NCI-H526 (cell line): Measurements from ENCODE around the gene USP30.

Experiments
- DNase-seq, 2 experiments: peaks; one replicate each; lab custom pipeline; 2025; lab: John Stamatoyannopoulos, UW

USP30 gene

DNA sequence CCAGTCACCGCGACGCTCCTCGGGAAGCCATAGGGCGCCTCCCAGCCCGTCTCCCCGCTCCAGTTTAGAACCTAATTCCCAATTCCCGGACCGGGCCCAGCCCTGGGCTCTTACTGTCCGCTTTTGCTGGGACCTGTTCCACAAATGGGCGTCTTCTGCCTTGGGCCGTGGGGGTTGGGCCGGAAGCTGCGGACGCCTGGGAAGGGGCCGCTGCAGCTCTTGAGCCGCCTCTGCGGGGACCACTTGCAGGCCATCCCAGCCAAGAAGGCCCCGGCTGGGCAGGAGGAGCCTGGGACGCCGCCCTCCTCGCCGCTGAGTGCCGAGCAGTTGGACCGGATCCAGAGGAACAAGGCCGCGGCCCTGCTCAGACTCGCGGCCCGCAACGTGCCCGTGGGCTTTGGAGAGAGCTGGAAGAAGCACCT lies 45.8 kb downstream of the USP30 start:
- peak; percentile 43 to 69 for DNase-seq

DNA sequence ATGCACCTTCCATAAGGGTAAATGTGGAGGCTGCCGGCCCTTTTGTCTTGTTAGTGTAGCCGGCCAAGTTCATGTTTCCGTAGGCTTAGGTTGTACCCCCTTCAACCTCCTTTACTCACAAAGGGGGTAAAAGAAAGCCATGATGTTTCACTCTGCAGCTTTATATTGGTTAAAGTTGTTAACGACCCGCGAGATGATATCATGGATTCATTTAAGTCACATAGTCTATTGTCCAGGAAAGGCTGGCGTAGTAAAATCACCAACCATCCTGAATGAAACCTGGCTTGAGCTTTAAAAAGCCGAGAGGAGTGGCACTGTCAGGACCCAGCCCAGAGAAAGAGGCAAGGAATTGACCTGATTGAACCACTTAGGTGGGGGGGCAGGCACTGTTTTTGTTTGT lies 46.3 kb downstream of the USP30 start:
- DNase-seq, result no peak

DNA sequence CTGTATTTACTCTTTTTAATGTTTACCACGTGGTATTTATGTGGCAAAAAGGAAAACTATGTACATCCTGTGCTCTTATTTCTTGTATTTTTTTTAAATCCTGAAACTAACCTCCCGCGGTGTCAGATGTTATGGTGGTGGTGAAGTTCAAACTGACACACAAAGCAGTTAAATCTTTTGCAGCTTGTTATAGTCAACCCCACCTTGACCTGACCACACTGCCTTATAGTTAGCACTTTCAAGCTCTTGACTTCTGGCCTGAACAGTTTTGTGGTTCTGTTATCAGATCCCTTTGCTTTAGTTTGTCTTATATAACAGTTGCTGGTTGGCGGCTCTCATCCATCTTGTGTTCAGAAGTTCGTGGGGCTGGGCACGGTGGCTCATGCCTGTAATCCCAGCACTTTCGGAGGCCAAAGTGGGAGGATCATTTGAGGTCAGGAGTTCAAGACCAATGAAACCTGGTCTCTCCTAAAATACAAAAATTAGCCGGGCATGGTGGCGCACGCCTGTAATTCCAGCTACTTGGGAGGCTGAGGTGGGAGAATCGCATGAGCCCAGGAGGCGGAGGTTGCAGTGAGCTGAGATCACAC lies 47.1 kb downstream of the USP30 start:
- DNase-seq, result no peak

DNA sequence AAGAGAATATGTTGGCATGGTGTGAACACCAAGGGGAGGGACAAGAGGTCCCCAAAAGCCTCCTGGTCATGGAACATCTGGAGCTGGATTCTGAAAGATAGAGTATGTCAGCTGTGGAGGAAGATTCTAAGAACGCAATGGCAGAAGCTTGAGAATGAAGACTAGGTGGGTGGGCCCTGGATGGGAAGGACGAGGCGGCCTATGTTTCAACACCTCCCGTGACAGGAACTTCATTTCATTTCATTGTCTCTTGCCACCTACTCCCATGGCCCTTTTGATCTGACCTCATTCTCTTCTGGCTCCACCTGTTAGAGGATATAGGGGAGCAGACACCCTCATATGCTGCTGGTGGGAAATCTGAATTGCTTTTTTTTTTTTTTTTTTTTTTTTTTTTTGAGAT lies 48.4 kb downstream of the USP30 start:
- no peak for DNase-seq

DNA sequence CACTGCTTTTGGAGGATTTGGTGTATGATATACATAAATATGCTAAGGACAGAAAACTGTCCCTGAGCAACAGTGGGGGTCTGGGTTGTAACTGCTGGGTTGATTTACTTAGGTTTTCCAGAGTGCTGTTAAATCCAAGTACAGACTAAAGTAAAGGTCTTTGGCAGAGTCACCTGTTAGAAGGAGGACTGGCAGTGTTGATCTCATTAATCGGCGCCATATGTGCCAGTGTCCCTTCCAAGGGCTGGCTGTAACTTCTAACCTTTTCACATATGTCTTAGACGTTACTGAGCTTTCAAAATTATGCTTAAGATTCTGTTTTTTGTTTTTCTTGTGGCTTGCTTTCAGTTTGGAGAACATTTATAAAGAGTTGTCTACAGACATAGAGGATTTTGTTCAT lies 50.1 kb downstream of the USP30 start:
- no peak for DNase-seq

DNA sequence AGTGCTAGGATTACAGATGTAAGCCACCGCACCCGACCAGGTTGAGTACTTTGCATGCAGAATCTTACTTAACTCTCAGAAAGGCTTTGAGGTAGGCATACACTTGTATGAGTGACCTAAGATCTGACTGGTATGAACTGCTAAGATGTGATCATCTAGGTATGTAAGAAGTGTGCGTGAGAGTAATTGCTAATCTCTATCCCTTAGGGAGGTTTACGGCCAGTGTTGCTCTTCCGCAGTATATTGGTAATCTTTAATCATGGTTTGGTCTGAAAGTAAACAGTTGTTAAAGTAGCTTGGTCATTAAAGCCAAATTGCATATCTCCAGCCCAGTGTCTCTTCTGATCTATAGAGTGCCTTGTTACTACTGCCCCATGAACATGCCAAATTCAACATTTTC lies 52.8 kb downstream of the USP30 start:
- no peak for DNase-seq

DNA sequence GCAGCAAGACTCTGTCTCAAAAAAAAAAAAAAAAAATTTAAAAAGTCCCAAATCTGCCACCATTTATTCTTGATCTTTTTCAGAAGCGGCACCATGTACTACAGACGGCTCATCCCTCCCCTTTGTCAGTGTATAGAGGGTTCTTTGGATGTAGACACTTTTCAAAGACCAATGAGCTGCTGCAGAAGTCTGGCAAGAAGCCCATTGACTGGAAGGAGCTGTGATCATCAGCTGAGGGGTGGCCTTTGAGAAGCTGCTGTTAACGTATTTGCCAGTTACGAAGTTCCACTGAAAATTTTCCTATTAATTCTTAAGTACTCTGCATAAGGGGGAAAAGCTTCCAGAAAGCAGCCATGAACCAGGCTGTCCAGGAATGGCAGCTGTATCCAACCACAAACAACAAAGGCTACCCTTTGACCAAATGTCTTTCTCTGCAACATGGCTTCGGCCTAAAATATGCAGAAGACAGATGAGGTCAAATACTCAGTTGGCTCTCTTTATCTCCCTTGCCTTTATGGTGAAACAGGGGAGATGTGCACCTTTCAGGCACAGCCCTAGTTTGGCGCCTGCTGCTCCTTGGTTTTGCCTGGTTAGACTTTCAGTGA lies 57.5 kb downstream of the USP30 start:
- no peak for DNase-seq

DNA sequence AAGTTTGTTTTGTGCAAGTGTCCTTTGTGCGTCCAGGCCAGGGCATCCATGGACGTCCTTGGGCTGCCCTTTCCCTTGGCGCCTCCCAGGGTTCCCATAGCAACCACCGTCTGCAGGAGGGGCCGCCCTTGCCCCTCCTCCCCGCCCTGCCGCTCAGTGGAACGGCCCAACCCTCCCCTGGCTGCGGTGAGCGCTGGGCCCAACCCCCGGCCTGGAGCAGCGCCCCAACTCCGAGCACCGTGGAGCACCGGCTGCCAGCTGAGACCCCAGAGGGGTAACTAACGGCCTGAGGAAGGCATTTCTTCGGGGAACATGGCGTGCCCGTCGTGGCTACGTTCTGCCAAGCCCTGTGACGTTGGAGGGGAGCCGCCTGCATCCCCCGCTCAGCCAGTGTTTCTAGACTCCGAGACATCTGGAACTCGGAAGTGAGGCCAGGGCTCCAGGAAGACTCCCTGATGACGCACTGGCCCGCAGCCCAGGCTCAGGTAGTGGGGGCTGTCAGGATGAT lies 58.7 kb downstream of the USP30 start:
- DNase-seq, result peak in 1 of 2 experiments; percentile 58

DNA sequence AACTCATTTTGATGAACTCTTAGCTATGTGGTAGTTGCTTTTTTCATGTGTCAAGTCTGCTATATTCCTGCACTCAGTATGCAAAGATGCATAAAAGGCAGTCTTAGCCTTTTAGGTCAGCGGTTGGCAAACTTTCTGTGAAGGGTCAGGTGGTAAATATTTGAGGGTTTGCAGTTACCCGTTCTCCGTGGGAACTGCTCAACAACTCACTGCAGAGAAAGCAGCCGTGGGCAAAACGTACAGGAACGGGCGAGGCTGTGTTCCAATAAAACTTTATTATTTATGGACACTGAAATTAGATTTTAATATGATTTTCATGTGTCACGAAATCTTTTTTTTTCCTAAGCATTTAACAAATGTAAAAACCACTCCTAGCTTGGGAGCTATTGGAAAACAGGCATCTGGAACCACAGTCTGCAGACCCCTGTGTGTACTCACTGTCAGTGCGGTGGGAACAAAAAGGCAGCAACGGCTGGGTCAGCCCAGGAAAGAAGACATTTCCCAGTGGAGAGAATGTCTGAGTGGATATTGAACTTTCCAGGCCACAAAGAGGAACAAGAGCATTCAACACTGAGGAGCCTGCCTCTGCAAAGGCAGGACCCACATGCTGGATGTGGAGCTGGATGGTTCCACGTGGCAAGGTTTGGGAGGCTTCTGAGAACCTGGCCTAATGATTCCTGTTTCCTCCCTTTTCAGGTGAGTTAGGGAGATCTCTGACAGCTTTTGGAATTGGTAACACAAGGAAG lies 60.5 kb downstream of the USP30 start:
- DNase-seq, result no peak

DNA sequence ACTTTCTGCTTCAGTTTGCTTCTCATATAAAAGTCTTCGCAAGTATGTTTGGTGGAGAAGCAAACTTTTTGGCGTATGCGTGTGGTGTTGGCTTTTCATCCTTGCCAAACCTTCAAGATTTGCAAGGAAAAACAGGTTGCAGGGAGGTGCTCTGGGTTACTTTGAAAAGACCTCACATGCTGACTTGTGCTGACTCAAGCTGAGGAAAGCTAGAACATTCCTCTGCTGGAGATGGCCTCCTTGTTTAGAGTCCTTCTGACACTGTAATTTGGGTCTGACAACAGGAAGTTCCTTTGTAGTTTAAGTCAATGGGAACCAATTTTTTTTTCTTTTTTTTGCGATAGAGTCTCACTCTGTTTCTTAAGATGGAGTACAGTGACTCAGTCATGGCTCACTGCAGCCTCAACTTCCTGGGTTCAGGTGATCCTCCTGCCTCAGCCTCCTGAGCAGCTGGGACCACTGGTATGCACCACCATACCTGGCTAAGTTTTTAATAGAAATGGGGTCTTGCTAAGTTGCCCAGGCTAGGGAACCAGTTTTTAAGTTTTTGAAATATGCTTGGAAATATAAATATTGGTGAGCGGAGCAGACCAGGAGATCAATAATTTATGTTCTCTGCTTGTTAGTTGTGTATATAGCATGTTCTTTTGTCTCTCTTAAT lies 61.4 kb downstream of the USP30 start:
- DNase-seq, result no peak

DNA sequence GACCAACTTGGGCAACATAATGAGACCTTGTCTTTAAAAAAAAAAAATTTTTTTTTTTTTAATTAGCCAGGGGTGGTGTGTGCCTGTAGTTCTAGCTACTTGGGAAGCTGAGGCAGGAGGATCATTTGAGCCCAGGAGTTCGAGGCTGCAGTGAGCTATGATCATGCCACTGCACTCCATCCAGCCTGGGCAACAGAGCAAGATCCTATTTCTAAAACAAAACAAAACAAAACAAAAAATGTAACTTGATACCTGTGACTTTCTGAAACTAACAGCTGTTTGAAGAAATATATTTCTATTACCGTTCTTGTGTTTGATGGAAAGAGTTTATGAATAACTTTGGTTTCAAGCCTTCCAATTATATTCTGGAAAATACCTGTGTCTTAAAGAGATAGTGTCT lies 62.3 kb downstream of the USP30 start:
- no peak for DNase-seq

DNA sequence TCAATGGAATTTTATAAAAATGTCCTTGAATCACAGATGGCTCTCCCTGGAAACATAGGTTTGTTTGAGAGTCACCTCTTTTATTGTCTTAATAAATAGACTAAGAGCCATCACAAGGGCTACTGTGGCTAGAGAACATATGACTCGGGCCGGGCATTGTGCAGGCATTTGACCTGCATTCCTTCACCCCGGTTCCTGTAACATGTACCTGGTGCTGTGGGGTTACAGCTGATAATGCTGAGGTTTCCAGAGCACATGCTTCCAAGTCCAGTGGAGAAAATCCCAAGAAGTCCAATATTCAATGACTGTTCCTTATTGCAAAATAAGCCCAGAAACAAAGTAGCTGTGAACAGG lies 63.0 kb downstream of the USP30 start:
- no peak for DNase-seq

DNA sequence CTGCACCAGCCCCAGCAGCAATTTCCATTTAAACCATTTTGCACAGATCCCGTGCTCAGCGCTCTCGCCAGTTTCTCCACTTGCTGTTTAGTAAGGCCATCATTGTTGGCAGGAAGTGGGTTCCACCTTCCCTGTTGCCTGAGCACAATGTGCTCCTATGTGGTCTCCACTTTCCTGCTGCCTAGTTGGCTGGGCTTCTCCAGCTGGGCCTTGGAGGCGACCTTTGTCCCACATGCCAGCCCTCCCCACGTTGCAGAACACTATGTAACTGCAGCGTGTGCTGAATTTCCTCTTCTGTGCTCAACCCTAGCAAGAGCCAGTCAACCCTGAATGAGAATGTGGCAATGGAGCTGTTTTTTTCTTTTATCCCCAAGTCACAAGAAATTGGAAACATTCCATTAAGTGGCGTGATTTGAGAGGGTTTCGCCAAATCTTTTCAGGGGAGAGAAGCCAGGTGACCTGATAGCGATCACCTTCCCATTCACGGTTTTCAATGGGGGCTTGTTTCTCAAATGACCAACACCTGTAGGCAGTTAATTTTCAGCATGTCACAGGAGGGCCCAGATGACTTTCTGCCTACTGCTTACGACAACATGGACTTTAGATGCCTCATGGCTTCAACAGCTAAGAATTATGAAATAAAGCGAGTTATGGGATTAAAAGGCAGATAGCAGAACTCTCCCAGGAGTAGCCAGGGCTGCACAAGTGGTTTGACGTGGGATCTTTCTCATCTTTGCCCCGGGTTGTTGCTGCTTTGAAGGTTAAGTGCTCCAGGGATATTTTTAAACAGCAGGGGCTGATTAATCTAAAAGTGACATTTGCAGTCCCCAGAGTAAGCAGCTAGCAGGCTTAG lies 63.6 kb downstream of the USP30 start, which contains the start of gene ACACB:
ACACB (plus strand) TSS at position 830 of the 853 bp plus-strand sequence. CDS start 22,819 bp downstream, outside the sequence.
- no peak for DNase-seq

DNA sequence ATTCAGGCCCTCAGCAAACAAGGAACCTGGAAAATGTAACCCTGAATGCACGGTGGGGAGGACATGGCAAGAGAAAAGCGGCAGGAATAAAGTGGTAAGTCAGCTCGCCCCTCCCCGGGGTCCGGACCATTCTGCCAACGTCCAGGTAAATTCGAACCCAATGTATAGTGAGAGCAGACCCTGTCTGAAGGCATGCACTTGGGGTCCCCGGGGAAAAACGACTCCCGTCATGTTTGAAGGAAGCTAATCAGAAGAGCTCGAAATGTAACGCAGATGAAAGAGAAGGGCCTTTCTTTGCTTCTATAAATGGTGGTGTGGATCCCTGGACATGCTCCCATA lies 64.2 kb downstream of the USP30 start:
- DNase-seq, result no peak

DNA sequence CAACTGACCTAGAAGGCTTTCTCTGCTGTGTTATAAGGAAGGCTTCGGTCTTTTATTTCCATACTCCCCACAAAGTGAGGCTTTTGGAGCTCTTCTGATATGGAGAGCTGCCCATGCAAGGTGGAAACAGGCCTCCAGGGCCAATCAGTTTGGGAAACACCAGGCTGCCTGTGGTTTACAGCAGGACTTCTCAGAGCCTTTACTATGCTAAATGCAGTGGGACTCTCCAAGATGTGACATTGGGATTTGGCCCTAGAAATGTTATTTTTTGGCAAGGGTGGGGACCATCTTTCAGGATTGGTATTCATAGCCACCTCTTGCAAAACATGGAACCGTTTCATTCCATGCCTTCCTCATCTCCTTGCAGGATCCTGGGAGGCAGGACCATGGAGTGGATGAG lies 67.7 kb downstream of the USP30 start:
- DNase-seq, result no peak

DNA sequence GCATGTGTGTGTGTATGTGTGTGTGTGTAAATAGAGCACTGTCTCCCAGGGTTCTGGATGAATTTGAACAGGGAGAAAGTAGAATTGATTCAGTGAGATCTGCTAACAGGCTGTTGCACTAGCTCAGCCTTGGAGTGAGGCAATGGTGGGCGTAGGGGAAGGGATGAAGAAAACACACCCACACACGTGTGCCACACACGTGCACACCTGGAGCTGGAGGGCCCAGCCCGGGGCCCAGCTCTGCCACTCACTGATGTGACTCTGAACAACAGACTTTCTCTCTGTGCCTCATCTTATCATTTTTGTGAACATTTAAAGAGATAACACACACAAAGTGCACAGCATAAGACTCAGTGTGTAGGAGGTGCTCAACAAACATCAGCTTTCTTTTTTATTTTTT lies 68.2 kb downstream of the USP30 start:
- no peak for DNase-seq

DNA sequence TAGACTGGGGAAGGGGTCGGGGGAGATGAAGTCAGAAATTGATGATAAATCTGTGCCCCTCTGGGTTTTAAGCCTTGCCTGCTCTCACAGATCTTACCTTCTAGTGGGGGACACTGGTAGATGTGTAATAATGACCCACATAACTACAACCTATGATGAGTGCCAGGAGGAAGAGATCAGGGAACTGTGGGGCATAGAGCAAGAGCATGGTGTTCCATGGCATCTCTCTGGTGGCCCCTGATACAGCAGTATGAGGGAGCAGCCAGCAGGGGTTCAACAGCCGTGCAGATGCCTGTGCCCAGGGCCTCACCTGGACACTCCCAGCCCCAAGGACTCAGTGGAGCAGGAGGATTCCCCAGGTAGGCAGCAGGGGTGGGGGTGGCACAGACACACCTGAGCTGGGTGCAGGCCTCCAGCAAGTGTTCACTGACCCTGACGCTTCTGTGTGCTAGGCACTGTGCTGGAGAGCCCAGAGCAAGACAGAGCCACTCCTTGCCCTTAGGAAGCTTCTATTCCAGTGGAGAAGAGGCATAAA lies 69.0 kb downstream of the USP30 start:
- no peak for DNase-seq

DNA sequence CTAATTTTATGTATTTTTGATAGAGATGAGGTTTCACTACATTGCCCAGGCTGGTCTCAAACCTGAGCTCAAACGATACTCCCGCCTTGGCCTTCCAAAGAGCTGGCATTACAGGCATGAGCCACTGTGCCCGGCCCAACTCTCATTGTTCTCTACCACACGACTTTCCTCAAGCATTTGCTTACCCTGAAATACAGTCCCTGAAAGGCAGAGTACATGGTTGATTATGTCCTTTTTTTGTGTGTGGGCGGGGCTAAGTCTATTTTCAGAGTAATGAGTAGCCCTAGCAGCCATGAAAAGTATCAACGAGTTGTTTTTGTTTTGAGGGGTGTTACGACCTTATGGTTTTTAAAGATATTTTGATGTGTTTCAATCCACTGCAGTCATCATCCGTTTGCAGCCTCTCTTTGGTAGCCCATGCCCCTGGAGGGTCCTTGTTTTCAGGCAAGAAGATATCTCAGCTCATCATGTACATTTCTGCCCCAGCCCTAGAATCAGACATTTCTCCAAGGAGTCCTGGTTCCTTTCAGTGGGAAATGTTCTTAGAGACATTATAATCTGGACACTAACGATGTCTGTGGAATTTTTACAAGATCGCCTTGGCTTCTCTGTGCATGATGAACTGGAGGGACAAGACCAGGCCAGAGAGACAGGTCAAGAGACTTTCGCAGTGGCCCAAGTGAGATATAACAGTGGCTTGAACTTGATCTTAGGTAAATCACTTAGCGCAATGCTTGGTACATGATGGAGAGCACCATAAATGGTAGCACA lies 72.7 kb downstream of the USP30 start:
- no peak for DNase-seq

DNA sequence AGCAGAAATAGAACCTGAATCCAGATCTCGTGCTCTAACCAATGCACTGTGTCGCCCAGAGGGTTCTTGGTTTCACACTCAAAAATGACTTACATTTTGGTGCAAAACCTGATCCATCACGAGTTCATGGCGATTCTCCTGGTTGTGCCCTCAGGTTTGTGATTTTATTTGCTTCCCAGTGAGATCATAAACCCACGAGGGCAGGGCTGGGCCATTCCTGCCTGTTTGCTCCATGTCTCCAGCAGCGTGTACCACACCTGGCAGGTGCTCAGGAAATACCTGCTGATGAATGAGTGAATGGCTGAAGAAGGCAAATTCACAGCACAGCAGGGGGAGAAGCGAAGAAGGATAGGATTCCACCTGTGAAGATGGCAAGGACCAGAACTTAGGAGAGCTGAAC lies 73.4 kb downstream of the USP30 start:
- no peak for DNase-seq

DNA sequence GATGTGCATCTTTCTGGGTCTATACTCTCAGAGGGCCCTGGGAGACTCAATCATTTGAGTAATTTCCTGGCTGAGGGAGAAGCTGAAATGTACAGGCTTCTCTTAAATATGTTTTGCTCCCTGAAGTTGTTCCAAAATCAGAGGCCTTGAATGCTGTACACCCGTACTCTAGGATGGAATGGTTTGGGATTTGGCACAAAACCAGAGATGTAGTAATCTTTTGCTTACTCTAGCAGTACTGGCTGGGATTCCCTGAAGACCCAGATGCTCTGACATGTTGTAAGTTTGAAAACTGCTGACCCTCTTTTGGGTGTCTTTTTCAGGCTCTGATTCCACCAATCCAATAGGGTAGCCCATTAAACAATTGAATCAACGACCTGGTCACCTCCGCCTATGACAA lies 74.4 kb downstream of the USP30 start:
- DNase-seq, result no peak
